ENCODE results near the gene TOM1L1.

The TOM1L1 gene

GRCh38 chr17:54971901-54972300, 71.2 kb downstream of the TOM1L1 start:
- TF ChIP-seq TCF12 (IDR thresholded peaks at IDR 0.05; ENCODE audit: low read depth) (no peak), ZBTB7A (IDR thresholded peaks at IDR 0.05; ENCODE audit: low read depth) (no peak), YY1 (IDR thresholded peaks at IDR 0.05; ENCODE audit: low read depth) (no peak), MAX (IDR thresholded peaks at IDR 0.05) (no peak), TAF1 (IDR thresholded peaks at IDR 0.05; ENCODE audit: low read depth) (no peak), REST (IDR thresholded peaks at IDR 0.05; ENCODE audit: low read depth) (no peak), NFIC (IDR thresholded peaks at IDR 0.05) (no peak), EGR1 (IDR thresholded peaks at IDR 0.05) (no peak), RAD21 (IDR thresholded peaks at IDR 0.05; ENCODE audit: low read depth) (no peak), USF1 (IDR thresholded peaks at IDR 0.05) (no peak), FOXM1 (IDR thresholded peaks at IDR 0.05; ENCODE audit: borderline replicate concordance, low read depth) (no peak), EP300 (IDR thresholded peaks at IDR 0.05; ENCODE audit: borderline replicate concordance) (no peak), CREB1 (IDR thresholded peaks at IDR 0.05; ENCODE audit: low read depth) (no peak), TEAD4 (IDR thresholded peaks at IDR 0.05) (no peak), CEBPB (IDR thresholded peaks at IDR 0.05) (no peak)

- TF ChIP-seq FOXM1 (IDR thresholded peaks at IDR 0.05; ENCODE audit: borderline replicate concordance, low read depth) (no peak), YY1 (IDR thresholded peaks at IDR 0.05; ENCODE audit: low read depth) (no peak), REST (IDR thresholded peaks at IDR 0.05; ENCODE audit: low read depth) (no peak), ZBTB7A (IDR thresholded peaks at IDR 0.05; ENCODE audit: low read depth) (no peak), MAX (IDR thresholded peaks at IDR 0.05) (no peak)
Observed at GRCh38 chr17:54972406-54973138, 71.9 kb downstream of the TOM1L1 start.

GRCh38 chr17:54974759-54975158, 74.1 kb downstream of the TOM1L1 start:
- TF ChIP-seq FOXM1 (IDR thresholded peaks at IDR 0.05; ENCODE audit: borderline replicate concordance, low read depth) (no peak), YY1 (IDR thresholded peaks at IDR 0.05; ENCODE audit: low read depth) (no peak), NFIC (IDR thresholded peaks at IDR 0.05) (no peak), ZBTB7A (IDR thresholded peaks at IDR 0.05; ENCODE audit: low read depth) (no peak), EGR1 (IDR thresholded peaks at IDR 0.05) (no peak), CREB1 (IDR thresholded peaks at IDR 0.05; ENCODE audit: low read depth) (no peak), MAX (IDR thresholded peaks at IDR 0.05) (no peak), EP300 (IDR thresholded peaks at IDR 0.05; ENCODE audit: borderline replicate concordance) (no peak), CEBPB (IDR thresholded peaks at IDR 0.05) (no peak), USF1 (IDR thresholded peaks at IDR 0.05) (no peak), TCF12 (IDR thresholded peaks at IDR 0.05; ENCODE audit: low read depth) (no peak), REST (IDR thresholded peaks at IDR 0.05; ENCODE audit: low read depth) (no peak)

GRCh38 chr17:54976316-54976715, 75.7 kb downstream of the TOM1L1 start:
- TF ChIP-seq TEAD4 (IDR thresholded peaks at IDR 0.05): no peak
- no peak for TF ChIP-seq EP300 (IDR thresholded peaks at IDR 0.05; ENCODE audit: borderline replicate concordance)
- TF ChIP-seq NFIC (IDR thresholded peaks at IDR 0.05): no peak
- TF ChIP-seq YY1 (IDR thresholded peaks at IDR 0.05; ENCODE audit: low read depth): no peak
- no peak for TF ChIP-seq USF1 (IDR thresholded peaks at IDR 0.05)
- no peak for TF ChIP-seq CREB1 (IDR thresholded peaks at IDR 0.05; ENCODE audit: low read depth)
- TF ChIP-seq EGR1 (IDR thresholded peaks at IDR 0.05): no peak
- TF ChIP-seq FOXM1 (IDR thresholded peaks at IDR 0.05; ENCODE audit: borderline replicate concordance, low read depth): no peak
